ENCODE data around the gene WDR86. TPM values are rescaled to one million over a fixed set of nuclear protein-coding genes. Genes with fewer than 3 reads are reported as not detected.

Gene WDR86
- total RNA-seq, 1 donor = 3.9 TPM

DNA sequence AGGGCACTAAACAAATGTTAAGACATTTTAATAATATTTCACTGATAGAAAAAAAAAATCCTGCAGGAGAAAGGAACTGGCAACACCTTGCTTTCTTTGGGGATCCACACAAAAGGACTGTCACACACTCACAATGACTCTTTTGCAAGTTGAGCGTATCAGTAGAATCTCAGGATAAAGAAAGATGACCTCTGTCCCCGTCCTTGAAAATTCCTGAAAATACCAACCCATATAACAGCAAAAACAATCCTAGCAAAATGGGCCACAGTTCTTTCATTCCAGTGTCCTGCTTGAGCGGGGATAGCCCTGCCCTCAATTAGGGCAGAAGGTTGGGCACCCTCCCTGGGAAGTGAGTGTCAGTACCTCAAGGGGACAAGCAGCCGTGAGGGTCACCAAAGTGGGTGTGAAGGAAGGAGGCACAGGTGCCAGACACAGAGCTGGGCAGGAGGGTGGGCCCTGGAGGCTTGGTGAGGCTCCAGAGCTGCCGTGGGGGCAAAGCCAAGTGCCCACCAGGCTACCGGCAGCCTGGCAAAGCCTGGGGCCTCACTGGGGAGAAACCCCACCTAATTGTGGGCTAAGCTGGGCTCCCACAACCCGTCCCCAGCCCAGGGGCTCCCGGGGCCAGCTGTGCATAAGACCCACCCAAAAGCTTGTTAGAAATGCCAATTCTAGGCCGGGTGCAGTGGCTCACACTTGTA lies 2.8 kb downstream of the WDR86 start:
- H3K4me1 ChIP-seq (ENCODE audit: insufficient read depth, low read length) = peaks cover 53% of the 10 kb centered on the region

DNA sequence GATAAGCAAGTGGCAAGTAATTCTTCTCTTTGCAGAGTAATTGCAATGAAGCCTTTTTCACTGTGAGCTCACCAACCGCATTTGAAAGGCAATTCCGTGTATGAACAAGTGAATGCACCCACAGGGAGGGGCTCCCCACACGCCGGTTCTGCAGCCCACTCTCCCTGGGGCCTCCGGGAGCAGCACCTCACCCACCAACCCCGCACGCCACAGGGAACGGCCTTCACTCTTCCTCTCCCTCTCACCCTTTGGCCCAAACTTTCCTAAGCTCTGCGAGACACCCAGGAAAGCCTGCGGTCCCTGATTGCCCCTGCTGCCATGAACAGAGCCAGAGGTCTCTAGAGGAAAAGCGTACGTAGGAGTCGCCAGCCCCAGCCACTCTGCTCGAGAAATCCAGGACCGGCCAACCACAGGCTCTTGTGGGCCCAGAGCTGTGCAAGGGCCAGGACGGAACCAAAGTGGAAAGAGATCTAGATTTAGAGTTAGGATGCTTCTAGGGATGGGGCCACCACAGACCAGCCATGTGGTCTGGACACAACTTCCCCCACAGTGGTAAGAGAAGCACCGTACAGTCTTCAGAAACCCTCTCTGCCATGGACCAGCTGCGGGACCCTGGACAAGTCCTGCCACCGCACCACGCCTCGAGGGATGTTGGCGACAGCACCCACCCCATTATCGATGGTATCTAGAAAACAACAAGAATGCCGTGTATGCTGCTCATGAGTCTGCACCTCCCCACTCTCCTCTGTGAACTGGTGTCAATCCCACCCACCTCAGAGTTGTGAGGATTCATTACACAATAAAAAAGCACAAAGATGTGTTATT lies 3.6 kb downstream of the WDR86 start:
- Histone ChIP-seq H3K4me1 (ENCODE audit: insufficient read depth, low read length) (peaks cover 49% of the 10 kb centered on the region), H3K4me3 (ENCODE audit: low read length) (no peak overlapping the region), H3K9me3 (ENCODE audit: low read depth, low read length) (no peaks in the 10 kb centered on the region), H3K27me3 (ENCODE audit: insufficient read depth, low read length) (peaks cover 26% of the 10 kb centered on the region)

More for the DNA sequence above, 2.8 kb downstream of the WDR86 start:
- Histone ChIP-seq H3K9me3 (ENCODE audit: low read depth, low read length) (no peaks in the 10 kb centered on the region), H3K4me3 (ENCODE audit: low read length) (no peak overlapping the region), H3K27me3 (ENCODE audit: insufficient read depth, low read length) (peaks cover 34% of the 10 kb centered on the region)

- Histone ChIP-seq H3K9me3 (ENCODE audit: low read depth, low read length) (no peaks in the 10 kb centered on the region), H3K4me3 (ENCODE audit: low read length) (no peak overlapping the region), H3K27me3 (ENCODE audit: insufficient read depth, low read length) (peaks cover 19% of the 10 kb centered on the region), H3K4me1 (ENCODE audit: insufficient read depth, low read length) (peaks cover 42% of the 10 kb centered on the region)
Observed at GRCh38 chr7:151405588-151405987, 4.2 kb downstream of the WDR86 start.

- peaks cover 37% of the 10 kb centered on the region for H3K4me1 ChIP-seq (ENCODE audit: insufficient read depth, low read length)
- H3K4me3 ChIP-seq (ENCODE audit: low read length) = no peak overlapping the region
- no peaks in the 10 kb centered on the region for H3K9me3 ChIP-seq (ENCODE audit: low read depth, low read length)
- H3K27me3 ChIP-seq (ENCODE audit: insufficient read depth, low read length) = peaks cover 14% of the 10 kb centered on the region
Observed at GRCh38 chr7:151405056-151405455, 4.8 kb downstream of the WDR86 start.

DNA sequence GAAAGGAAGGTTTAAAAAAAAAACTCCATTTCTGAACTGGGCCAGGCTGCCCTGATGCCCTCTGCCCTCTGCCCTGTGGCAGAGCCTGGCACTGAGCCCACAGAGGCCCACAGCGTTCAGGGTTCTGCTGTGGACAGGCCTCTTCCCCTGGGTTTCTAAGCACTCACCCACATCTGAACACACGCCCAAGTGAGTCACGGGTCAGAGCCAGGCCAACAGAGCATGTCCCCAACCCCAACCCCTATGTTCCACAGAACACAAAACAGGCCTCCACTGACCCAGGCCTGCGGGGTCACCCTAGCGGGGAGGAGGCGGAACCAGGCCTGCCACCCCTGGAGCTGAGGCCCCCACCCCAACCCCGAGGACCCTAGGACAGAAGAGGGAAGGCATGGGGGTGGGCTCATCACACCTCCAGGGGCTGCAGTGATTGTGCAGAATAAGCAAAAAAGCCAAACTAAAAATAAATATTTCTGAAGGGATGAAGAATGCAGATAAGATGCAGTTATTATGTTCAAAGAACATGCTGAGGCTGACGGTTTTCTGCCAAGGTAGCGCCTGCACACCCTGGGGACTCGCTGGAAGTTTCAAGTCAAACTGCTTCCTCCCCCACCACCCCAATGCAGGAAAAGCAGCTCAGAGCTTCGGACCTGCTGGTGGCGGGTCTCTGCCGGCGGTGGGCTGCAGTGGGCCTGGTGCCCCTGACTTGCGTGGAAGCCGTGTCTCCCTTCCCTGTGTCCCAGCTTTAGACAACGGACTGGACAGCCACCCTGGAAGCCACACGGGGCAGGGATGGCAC lies 5.4 kb downstream of the WDR86 start:
- Histone ChIP-seq H3K9me3 (ENCODE audit: low read depth, low read length) (no peaks in the 10 kb centered on the region), H3K4me1 (ENCODE audit: insufficient read depth, low read length) (peaks cover 31% of the 10 kb centered on the region), H3K4me3 (ENCODE audit: low read length) (no peak overlapping the region), H3K27me3 (ENCODE audit: insufficient read depth, low read length) (peaks cover 12% of the 10 kb centered on the region)

- Histone ChIP-seq H3K27me3 (ENCODE audit: insufficient read depth, low read length) (peaks cover 8% of the 10 kb centered on the region), H3K9me3 (ENCODE audit: low read depth, low read length) (no peaks in the 10 kb centered on the region), H3K4me1 (ENCODE audit: insufficient read depth, low read length) (peaks cover 25% of the 10 kb centered on the region), H3K4me3 (ENCODE audit: low read length) (no peak overlapping the region)
Observed at GRCh38 chr7:151403764-151404163, 6.1 kb downstream of the WDR86 start.

GRCh38 chr7:151402029-151402835 lies 7.6 kb downstream of the WDR86 start:
- Histone ChIP-seq H3K4me1 (ENCODE audit: insufficient read depth, low read length) (peaks cover 20% of the 10 kb centered on the region), H3K27me3 (ENCODE audit: insufficient read depth, low read length) (no peaks in the 10 kb centered on the region), H3K4me3 (ENCODE audit: low read length) (no peak overlapping the region), H3K9me3 (ENCODE audit: low read depth, low read length) (no peaks in the 10 kb centered on the region)

DNA sequence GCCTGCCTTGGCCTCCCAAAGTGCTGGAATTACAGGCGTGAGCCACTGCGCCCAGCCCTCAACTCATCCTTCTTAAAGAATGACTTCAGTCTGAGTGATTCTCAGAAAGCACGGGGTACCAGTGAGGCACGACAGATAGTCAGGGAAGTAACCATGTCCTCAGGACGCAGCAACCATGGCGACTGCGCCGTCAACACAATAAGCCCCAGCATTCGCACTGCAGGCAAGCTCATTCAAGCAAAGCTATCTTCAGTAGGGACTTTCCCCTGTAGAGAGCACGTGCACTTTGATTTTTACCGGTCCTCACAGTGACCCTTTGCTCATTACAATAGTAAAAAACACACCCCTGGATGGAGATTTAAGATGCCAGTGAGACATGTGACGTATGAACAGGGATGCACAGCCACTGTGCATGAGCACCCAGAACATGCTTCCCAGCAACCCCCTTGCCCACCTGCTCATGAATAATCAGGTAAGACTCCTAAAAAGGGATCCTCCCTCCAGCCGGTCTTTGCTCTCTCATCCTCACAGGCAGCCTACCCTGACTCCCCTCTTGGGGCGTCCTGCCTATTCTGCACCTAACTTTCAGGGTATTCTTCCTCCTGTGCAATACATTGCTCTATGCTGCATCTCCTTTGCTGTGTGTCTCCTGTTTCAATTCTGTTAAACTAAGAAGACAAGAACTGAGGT lies 9.1 kb downstream of the WDR86 start:
- Histone ChIP-seq H3K27me3 (ENCODE audit: insufficient read depth, low read length) (no peaks in the 10 kb centered on the region), H3K4me3 (ENCODE audit: low read length) (no peak overlapping the region), H3K9me3 (ENCODE audit: low read depth, low read length) (no peaks in the 10 kb centered on the region), H3K4me1 (ENCODE audit: insufficient read depth, low read length) (peaks cover 20% of the 10 kb centered on the region)

- peaks cover 20% of the 10 kb centered on the region for H3K4me1 ChIP-seq (ENCODE audit: insufficient read depth, low read length)
- no peaks in the 10 kb centered on the region for H3K27me3 ChIP-seq (ENCODE audit: insufficient read depth, low read length)
- H3K4me3 ChIP-seq (ENCODE audit: low read length) = no peak overlapping the region
- H3K9me3 ChIP-seq (ENCODE audit: low read depth, low read length) = no peaks in the 10 kb centered on the region
Observed at GRCh38 chr7:151399906-151400305, 9.9 kb downstream of the WDR86 start.

- H3K4me1 ChIP-seq (ENCODE audit: insufficient read depth, low read length) = peaks cover 14% of the 10 kb centered on the region
- no peak overlapping the region for H3K4me3 ChIP-seq (ENCODE audit: low read length)
- H3K9me3 ChIP-seq (ENCODE audit: low read depth, low read length) = no peaks in the 10 kb centered on the region
- H3K27me3 ChIP-seq (ENCODE audit: insufficient read depth, low read length) = no peaks in the 10 kb centered on the region
Observed at GRCh38 chr7:151399305-151399601, 10.6 kb downstream of the WDR86 start.

DNA sequence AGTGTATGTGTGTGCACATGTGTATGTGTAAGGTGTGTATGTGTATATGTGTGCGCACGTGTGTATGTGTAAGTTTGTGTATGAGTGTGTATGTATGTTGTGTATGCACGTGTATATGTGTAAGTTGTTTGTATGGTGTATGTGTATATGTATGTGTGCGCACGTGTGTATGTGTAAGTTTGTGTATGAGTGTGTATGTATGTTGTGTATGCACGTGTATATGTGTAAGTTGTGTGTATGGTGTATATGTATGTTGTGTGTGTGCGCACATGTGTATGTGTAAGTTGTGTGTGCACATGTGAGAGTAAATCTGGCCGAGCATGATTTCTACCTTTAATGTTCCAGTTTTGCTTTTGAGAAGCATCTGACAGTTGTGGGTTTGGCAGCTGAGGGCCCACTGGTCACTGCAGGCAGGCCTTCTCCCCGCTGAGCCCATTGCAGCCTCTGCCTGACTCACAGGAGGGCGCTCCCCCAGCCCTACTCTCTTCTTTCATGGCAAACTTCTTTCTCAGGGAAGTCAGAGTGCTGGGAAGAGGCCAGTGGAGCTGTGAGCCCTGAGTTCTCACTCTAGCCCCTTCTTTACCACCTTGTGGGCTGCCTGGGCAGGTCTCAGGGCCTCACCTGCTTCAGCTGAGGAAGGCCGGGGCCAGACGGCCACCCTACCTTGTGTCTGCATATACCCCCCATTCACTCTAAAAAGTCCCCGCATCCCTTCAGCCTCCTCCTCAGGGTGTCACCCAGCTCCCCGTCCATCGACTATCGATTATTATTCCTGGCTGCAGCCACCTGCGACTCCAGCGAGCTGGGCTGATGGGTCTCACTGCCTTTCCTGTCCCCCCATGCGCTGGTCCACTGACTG lies 11.2 kb downstream of the WDR86 start:
- no peaks in the 10 kb centered on the region for H3K9me3 ChIP-seq (ENCODE audit: low read depth, low read length)
- no peak overlapping the region for H3K4me3 ChIP-seq (ENCODE audit: low read length)
- H3K27me3 ChIP-seq (ENCODE audit: insufficient read depth, low read length) = no peaks in the 10 kb centered on the region
- peaks cover 8% of the 10 kb centered on the region for H3K4me1 ChIP-seq (ENCODE audit: insufficient read depth, low read length)

- Histone ChIP-seq H3K4me3 (ENCODE audit: low read length) (no peak overlapping the region), H3K4me1 (ENCODE audit: insufficient read depth, low read length) (no peaks in the 10 kb centered on the region), H3K27me3 (ENCODE audit: insufficient read depth, low read length) (no peaks in the 10 kb centered on the region)
Observed at GRCh38 chr7:151397026-151397425, 12.8 kb downstream of the WDR86 start.

GRCh38 chr7:151396328-151396970 lies 13.4 kb downstream of the WDR86 start:
- H3K9me3 ChIP-seq (ENCODE audit: low read depth, low read length) = no peaks in the 10 kb centered on the region
- H3K27me3 ChIP-seq (ENCODE audit: insufficient read depth, low read length) = no peaks in the 10 kb centered on the region
- H3K4me3 ChIP-seq (ENCODE audit: low read length) = no peak overlapping the region
- H3K4me1 ChIP-seq (ENCODE audit: insufficient read depth, low read length) = no peaks in the 10 kb centered on the region

More at GRCh38 chr7:151397026-151397425, 12.8 kb downstream of the WDR86 start:
- no peaks in the 10 kb centered on the region for H3K9me3 ChIP-seq (ENCODE audit: low read depth, low read length)

Measured in mononuclear cell (primary cell).